Activated gamma-delta T cell (primary cell): ENCODE measurements around the gene GRIP1.

Experiments
- DNase-seq: peaks from one replicate; lab custom pipeline; 2025; lab: John Stamatoyannopoulos, UW

The GRIP1 gene

DNA sequence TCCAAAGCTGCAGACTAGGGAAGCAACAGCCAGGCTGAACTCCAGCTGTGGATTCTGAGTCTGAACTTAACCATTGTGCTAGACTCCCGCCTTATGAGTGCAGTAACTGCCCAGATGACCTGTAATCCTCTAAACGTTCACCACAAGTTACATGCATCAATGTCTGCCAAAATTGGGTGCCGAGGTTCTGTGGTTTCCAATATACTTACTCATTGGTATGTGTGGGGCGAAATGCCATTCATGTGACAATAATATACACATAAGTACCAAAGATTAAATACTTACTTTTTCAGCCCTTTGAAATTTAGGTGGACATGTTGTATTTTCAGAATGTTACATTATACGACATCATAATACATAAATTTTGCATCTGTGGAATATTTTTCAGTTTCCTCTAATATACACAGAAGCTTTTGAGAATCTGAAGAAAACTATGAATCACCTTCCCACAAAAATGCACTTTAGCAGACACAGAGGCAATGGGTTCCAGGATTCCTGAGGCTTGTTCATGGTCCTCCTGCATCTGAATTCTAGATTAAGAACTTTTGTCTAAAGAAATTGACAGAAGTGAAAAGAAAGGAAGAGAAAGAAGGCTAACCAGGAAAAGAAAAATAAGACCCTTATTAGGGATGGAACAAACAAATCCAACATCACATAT lies 31.7 kb downstream of the GRIP1 start:
- DNase-seq, result no peak

DNA sequence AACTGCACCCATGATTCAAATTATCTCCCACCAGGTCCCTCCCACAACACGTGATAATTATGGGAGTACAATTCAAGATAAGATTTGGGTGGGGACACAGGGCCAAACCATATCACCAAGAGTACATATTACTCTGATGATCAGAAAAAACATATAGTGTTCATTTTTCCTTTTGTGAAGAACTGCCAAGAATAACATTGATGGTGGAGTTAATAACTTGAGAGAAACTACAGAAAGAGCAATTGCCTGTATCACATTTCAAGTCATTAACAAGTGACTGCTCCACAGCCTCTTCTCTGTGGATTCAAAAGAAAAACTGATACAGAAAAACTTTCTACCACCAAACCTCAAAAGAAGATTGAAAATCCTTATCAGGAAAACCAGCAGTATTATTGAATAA lies 34.7 kb downstream of the GRIP1 start:
- no peak for DNase-seq

DNA sequence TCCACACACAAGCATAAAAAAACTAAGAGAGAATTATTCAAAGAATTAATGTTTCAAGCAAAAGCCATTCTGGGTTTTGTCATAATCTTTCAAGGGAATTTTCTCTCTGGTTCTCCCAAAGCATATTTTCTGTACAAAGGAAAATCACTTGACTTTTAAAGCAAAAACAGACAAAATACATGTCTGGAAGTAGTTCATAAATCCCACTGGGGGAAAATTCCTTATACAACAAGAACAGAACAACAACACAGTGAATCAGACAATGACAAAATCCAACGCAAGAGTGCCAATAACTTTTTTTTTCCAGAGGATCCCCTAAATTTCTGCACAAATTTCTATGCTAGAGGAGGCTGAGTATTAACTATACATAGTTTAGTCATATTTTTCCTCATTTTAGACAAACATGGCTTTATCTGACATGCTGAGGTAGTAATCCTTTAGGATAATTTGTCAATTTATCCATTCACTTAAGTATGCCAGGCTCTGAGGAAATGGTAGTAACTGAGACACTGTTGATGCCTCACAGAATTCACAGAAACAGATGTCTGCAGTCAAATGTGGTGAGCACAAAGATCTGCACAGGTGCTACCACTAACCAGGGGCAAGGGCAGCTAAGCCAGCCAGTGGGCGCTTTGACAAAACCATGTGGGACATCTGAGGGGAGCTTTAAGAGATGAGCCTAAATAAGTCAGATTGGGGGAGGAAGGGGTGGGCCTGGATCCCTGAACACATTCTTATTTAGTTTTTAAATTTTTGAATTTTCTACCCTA lies 38.0 kb downstream of the GRIP1 start:
- no peak for DNase-seq

DNA sequence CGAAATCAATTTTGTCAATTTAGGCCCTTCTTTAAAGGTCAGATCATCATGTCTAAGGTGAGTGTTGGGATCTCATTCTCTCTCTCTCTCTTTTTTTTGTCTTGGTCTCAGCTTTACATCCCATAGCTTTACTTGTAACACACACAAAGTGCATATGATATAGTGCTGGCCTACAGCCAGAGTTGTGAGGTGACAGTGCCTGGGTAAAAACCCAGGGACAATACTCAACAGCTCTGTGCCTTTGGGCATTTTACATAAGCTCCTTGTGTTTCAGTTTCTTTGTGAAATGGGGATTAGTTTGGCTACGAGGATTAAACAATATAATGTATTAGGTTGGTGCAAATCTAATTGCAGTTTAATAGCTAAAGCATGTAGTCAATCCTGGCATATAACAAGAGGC lies 40.2 kb downstream of the GRIP1 start:
- DNase-seq, result no peak

DNA sequence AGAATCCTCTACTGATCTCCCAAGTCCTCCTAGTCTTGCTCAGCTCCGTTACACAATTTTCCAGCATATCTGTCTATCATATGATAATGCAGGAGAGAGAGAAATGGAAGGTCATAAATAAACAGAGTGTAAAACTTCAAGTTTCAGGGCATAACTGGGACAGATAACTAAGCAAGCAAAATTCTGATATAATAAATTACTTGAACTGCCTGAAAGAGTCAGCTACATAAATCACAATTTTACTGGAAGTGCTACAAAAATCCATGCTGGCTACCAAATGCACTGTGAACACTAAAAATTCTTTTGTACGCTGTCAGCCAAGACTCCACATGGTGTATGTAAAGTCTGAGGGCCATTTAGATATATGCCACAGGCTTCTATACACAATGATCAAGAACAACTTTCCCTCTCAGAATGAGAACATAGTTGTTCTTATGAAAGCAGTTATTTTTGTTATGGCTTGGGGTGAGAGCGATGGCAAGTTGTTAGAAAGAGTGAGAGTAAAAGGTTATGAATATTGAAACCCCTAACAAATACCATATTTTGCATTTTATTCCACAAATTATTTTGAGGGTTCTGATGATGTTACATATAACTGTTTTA lies 41.1 kb downstream of the GRIP1 start:
- DNase-seq, result no peak

DNA sequence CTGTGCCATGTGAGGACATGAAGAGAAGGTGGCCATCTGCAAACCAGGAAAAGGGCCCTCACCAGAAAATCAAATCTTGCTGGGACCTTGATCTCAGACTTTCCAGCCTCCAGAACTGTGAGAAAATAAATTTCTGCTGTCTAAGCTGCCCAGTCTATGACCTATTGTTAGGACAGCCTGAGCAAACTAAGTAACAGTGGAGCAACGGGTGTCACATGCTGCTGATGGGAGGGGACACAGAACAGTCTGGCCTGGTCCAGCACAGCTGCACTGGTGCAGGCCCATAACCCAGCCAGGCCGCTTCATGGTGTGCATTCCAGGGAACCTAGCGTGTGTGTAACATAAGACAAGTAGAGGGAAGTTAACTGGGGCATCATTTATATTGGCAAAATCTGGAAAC lies 42.1 kb downstream of the GRIP1 start:
- no peak for DNase-seq

DNA sequence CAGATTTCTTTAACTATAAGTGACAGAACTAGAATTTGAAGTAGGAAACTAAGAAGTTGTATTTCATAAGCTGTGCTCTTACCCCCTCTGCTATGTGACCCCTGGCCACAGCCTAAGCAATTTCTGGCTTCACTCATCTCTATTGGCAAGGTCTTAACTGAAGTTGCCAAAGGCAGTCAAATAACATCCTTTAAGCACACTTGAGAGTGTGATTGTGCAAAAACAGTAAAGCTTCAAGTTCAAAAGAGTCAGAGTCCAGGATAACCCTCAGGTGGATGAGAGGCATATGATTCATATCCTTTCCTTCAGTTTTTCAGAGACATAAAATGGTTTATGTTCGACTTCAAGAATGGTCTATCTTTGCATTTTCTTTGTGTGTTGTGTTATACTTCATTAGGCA lies 45.2 kb downstream of the GRIP1 start:
- DNase-seq, result no peak

DNA sequence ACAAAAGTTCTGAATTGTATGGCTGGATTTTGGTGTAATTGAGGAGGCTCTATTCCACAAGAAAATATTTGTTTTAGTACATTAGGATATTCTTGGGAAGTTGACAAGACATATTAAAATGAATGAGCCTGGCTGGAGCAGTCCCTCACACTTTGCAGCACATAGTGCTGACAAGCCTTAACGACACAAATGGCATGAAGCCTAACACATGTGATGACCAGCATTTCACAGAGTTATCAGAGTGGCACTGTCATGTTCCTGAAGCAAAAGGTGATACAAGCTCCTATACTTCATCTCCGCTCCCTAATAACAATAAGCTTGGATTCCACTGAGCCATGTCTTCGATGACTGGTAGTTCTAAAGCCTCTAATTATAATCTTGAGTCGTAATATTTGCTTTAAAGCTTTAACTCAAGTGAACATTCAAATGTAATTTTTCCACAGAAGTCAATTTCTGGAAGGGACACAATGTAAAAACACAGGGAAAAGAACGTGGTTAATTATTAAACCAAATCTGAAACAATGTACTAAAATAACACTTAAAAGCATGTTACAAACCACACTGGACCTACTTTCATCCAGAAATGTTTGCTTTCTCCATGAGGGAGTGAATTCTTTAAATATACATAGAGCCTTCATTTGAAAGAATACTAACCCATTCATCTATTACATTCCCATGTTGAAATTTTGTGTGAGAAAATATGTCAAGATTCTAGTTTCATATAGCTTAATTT lies 49.6 kb downstream of the GRIP1 start:
- no peak for DNase-seq

DNA sequence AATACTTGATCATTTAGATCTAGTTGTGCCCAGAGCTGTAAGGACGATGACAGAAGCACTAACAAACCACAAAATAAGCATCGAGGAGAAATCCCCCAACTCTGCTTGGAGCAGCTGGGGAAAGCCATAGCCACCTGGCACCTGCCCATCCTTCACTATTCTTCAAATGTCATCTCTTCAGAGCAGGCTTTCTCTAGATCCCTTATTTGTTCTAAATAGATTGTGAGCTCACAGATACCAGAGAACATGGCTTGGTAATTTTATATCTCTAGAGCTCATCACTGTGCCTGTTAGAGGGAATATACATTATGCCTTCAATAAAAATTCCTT lies 50.9 kb downstream of the GRIP1 start:
- no peak for DNase-seq

DNA sequence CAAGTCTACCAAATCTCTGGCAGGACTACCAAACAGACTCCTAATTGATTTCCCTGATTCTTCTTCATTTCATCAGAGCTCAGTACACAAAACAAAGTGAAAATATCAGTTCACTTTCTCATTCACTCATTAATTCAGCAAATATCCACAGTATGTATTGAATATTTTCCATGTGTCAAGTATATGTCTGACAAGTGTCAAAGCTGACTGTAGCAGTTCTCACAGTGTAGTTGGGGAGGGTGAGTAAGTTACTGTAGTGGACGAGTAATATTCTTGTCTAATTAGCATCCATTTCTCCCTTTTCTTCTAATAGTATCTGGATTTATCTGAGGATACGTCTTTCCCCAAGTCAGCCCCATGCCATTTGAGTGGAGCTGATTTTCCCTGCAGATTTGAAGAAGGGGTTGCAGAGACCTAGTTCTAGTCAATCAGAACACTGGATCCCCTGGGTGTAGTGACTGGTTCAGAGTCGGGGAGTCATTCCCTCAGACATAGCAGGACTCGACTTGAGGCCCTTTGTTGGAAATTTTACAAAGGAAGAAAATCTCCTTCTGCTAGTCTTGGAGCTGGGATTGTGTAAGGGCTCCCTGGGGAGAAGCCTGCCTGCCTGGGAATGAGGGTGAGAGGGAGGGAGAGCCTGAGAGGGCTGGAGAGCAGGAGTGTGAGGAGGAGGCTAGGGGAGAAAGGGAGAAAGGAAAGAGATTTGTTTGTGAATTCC lies 51.4 kb downstream of the GRIP1 start:
- DNase-seq, result no peak

DNA sequence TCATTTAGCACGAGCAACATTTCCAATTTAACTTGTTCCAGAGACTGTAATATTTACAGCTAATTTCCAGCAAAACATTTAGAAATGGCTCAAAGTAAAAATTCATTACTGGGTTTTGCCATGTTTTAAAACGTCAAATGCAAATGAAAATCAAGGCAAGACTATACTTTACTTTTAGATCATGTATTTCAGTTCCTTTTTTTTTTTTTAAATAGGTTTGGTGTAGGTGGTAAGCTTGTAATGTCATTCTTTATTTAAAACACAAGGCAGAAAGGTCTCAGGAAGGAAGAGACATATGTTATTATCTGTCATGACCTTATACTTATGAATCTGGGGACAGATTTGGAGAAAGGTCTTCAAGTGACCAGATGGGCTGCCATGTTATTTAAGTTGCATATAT lies 54.1 kb downstream of the GRIP1 start:
- DNase-seq, result no peak

DNA sequence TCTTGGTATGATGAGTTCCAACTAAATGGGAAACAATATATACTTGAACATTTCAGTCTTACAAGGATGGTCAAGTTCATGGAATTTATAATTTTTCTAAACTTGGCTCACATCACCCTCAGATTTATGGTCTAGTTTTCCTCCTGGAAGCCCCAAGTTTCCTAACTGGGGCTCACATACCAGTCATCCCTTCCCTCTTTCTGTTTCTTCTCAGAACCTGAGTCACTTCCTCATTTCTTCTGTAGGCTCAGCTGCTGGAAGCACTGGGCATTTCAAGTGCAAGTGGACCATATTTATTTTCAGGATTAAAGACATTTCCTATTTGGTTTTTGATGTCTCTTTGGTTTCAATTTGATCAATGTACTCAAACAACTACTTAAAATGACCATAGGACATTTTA lies 55.4 kb downstream of the GRIP1 start:
- DNase-seq, result no peak

DNA sequence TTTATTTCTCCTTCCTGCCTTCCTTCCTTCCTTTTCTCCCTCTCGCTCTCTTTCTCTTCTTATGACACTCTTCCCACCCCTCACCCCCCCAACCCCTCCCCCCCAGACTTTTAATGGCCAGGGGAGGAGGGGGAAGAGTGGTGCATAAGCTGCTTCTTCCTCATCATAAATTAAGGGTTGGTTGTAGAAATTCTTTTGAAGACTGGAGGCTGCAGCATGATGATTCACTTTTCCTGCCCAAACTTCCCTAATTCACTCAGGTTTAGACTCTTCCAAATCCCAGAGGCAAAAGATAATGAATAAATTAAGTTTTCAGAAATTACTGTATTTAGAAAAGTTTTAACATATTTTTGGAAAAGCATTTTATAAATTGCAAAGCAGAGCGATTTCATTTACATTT lies 58.2 kb downstream of the GRIP1 start:
- DNase-seq, result no peak

DNA sequence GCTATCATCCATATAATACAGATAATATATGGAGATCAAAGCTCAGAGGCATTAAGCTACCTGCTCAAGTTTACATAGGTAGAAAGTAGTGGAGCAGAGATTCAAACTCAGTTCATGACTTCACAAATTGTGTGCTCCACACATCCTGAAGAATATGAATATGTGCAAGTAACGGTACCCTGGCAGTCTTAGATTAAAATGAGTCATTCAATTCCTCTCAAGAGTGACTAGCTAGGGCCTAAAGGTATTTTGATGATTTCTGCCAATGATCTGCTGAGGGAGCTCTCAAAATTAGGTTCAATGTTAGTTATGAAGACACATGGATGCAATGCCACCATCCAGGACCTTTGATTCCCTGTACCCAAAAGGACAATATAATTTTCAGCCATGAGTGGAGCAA lies 58.9 kb downstream of the GRIP1 start:
- no peak for DNase-seq

DNA sequence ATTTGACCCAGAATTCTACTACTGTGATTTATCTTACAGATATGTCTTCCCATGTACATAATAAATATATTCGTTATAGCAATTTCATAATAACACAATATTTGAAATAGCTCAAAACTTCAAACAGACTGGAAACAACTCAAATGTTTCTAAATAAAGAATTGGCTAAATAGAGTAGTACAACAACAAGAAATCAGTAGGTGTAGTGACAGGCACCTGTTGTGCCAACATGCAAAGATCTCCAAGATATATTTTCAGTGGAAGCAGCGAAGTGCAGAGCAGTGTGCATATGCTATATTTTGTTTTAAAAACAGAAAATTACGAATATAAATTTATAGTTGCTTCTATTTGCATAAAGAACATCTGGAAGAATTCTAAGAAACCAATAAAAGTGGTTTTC lies 60.9 kb downstream of the GRIP1 start:
- DNase-seq, result no peak

DNA sequence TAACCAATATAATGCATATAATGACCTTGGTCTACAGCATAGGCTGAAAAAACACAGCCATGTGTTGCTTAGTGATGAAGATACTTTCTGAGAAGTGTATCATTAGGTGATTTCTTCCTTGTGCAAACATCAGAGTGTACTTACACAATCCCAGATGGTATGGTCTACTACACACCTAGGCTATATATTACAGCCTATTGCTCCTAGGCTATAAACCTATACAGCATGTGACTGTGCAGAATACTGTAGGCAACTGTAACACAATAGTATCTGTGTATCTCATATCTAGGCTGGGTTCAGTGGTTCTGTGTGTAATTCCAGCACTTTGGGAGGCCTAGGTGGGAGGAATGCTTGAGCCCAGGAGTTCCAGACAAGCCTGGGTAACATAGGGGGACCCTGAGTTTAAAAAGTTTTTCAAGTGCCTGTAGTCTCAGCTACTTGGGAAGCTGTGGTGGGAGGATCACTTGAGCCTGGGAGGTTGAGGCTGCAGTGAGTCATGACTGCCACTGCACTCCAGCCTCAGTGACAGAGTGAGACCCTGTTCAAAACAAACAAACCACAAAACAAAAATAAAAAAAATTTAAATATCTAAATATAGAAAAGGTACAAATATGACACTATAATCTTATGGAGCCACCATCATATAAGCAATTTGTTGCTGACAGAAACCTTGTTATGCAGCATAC lies 66.6 kb downstream of the GRIP1 start:
- no peak for DNase-seq

DNA sequence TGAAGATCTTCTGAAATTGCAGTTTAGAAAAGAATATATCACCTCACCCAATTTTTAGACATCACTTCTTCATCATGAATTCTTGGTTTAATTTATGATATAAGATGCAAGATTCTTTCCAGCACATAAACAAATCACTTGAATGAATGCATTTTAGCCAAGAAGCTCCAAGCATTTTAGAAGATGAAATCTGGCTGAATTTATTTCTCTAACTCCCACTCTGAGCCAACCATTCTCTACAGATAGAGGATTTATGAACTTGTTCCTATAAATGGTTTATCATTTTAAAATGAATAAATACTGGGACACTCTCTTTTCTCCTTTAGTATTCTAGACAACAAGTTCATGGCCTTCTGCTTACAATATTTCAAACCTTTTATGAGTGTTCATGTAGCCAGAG lies 71.7 kb downstream of the GRIP1 start:
- no peak for DNase-seq

DNA sequence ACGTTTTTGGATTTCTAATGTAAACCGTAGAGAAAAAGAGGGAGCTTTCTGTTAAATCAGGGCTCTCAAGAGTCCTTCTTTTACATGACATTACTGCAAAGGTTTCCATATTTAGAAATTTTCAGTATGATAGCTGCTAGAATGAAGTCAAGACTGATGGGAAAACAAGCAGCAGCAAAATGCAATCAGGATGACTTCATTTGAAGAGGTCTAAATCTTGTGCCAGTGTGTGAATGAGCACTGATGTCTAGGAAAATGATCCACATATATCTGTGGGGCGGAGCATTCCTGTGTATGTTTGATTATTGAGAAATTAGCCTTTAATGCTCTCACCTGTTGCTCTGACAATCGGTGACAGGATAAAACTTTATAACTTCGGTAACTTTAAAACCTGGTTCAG lies 73.6 kb downstream of the GRIP1 start:
- DNase-seq, result no peak

DNA sequence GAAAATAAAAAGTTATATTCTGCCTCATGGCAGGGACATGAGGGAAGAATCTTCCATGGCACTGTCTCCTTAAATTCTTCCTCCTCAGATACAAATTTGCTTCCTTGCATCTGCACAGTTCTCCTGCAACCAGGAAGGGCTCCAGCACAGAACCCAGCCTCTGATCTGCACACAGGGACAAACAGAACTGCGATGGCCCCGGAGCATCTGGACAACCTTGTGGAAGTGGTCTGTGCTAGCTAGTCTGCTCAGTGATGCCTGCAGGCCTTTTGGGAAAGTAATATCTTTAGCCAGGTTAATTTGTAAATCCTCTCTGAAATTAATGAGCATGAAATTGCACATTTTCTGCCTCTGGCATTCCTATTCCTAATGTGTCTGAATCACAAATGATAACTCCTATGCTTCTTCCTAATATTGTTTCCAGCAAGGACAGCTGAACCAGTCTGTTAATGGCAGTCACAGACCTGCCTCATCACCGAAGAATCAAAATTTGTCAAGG lies 74.8 kb downstream of the GRIP1 start:
- DNase-seq, result no peak

DNA sequence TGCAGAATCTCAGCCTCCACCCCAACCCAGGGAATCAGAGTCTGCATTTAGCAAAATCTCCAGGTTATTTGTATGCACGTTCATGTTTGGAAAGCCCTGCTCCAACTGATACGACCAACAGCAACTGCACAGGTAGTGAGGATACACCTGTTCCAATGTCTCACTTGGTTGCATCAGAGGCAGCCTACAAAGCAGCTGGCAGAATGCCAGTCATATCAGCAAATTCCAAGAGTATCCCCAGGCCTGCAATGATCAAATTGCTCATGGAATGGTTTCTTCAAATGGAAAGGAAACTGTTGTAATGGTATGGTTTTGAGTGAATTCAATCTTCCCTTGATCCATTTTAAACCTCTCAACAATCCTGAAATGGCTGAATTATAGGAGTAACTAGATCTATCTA lies 75.4 kb downstream of the GRIP1 start:
- DNase-seq, result no peak

DNA sequence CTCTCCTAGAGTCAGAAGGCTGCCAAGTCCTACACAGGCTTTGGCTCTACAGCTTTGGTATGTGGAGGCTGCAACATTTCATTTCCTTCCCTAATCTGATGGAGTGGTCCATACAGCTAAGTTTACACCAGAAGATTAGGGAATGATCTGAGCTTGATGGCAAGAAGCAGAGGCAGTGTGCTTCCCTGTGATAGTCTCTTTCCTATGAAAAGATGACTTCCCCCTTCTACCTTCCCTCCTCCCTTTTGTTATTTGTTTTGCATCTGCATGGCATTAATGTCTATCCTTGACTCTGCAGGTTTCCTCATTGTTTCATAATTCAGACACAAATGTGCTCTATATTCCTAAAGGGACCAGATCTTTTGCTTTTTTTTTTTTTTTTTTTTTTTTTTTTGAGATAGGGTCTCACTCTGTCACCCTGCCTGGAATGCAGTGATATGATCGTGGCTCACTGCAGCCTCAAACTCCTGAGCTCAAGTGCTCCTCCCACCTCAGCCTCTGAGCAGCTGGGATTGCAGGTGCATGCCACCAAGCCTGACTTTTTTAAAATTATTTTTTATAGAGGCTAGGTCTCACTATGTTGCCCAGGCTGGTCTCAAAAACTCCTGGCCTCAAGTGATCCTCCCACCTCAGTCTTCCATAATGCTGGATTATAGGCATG lies 76.3 kb downstream of the GRIP1 start:
- DNase-seq, result no peak
